GM12878 (cell line): Measurements from ENCODE around the gene CEP135. TPM values are rescaled to one million over a fixed set of nuclear protein-coding genes. Genes with fewer than 3 reads are reported as not detected.

Experiments used
- ATAC-seq: fragments of 200-7000 bp; cut with Tn5 transposase; 3 replicates; pipeline ENCODE4 v1.9.1; 2020; ENCODE audit warnings: mild to moderate bottlenecking, moderate library complexity
- BruUV-seq: library from RNA; stranded (reverse); fragments of 400-500 nt; replicated peaks from 2 replicates; lab custom pipeline; 2021; lab: Mats Ljungman, UMichigan
- CTCF ChIA-PET: fragments of 300-600 bp; sonication (Branson Sonifier 250); formaldehyde crosslinking; extraction: SDS; loops from one replicate; lab custom pipeline; 2021; ENCODE audit warnings: inconsistent platforms; lab: Yijun Ruan, JAX
- POLR2A ChIA-PET: fragments of 350-600 bp; formaldehyde crosslinking; extraction: SDS; loops from one replicate; lab custom pipeline; 2021; ENCODE audit warnings: inconsistent platforms; lab: Charles Lee
- RAD21 ChIA-PET: fragments of 300-600 bp; sonication (Branson Sonifier 250); formaldehyde crosslinking; loops from one replicate; lab custom pipeline; 2023; ENCODE audit warnings: antibody characterized with exemption; ENCODE audit not compliant: unreplicated experiment; lab: Charles Lee
- SMC1A ChIA-PET: fragments of 300-600 bp; sonication (Branson Sonifier 250); formaldehyde crosslinking; loops from one replicate; lab custom pipeline; 2023; ENCODE audit not compliant: unreplicated experiment, uncharacterized antibody; lab: Charles Lee
- DNase-seq: peaks from one replicate; pipeline ENCODE4 v3.0.0-alpha.2; 2011; ENCODE audit warnings: low read depth, low spot score
- FAIRE-seq: peaks from 3 replicates; lab custom pipeline; 2011; peaks lifted over from hg19 to GRCh38; lab: Jason Lieb, UNC
- H2AFZ ChIP-seq: 2 replicates; pipeline ENCODE4 v1.6.0; 2011; ENCODE audit warnings: low read depth, low read length, control low read depth; ENCODE audit not compliant: control insufficient read depth
- H3K27ac ChIP-seq: 2 replicates; pipeline ENCODE4 v1.5.1; 2011; ENCODE audit warnings: control low read depth; ENCODE audit not compliant: control insufficient read depth, insufficient read depth
- H3K27me3 ChIP-seq, 2 experiments: replicated peaks in 1 of 2; 2 replicates each; pipeline versions ENCODE4 v1.6.0 to v1.6.1; 2011; ENCODE audit warnings: low read length in 1 of 2; ENCODE audit not compliant: control insufficient read depth in 2 of 2, insufficient read depth in 2 of 2
- H3K36me3 ChIP-seq, 2 experiments: 2 replicates each; pipeline ENCODE4 v1.5.1; 2011; ENCODE audit warnings: low read length in 1 of 2; ENCODE audit not compliant: control insufficient read depth in 2 of 2, insufficient read depth in 2 of 2
- H3K4me1 ChIP-seq: 2 replicates; pipeline ENCODE4 v1.6.1; 2011; ENCODE audit warnings: mild to moderate bottlenecking, low read length, moderate library complexity, mixed read lengths; ENCODE audit not compliant: control insufficient read depth, insufficient read depth
- H3K4me2 ChIP-seq: 2 replicates; pipeline ENCODE4 v1.6.0; 2011; ENCODE audit warnings: control low read depth; ENCODE audit not compliant: control insufficient read depth, insufficient read depth
- H3K4me3 ChIP-seq: fragments of 200-600 bp; sonication (generic); 2 replicates; pipeline ENCODE4 v1.5.1; 2016
- H3K79me2 ChIP-seq: 2 replicates; pipeline ENCODE4 v1.6.0; 2011; ENCODE audit warnings: low read length; ENCODE audit not compliant: control insufficient read depth, insufficient read depth
- H3K9ac ChIP-seq: 2 replicates; pipeline ENCODE4 v1.8.0; 2011; ENCODE audit warnings: low read length, control low read depth, mixed read lengths; ENCODE audit not compliant: control insufficient read depth, insufficient read depth
- H3K9me3 ChIP-seq: replicated peaks from 3 replicates; pipeline ENCODE4 v1.5.1; 2011; ENCODE audit warnings: mild to moderate bottlenecking, low read length; ENCODE audit not compliant: control insufficient read depth, insufficient read depth
- H4K20me1 ChIP-seq: 2 replicates; pipeline ENCODE4 v1.6.0; 2011; ENCODE audit not compliant: control insufficient read depth, insufficient read depth
- BACH1 ChIP-seq: fragments of 450-650 bp; IDR thresholded peaks from 2 replicates; pipeline ENCODE4 v1.6.1; 2017; ENCODE audit warnings: mild to moderate bottlenecking, borderline replicate concordance
- BCL11A ChIP-seq: IDR thresholded peaks from 2 replicates; pipeline ENCODE4 v1.6.1; 2011; ENCODE audit warnings: low read depth, low read length
- BRCA1 ChIP-seq: IDR thresholded peaks from 2 replicates; pipeline ENCODE4 v1.6.1; 2011; ENCODE audit warnings: low read depth, low read length, improper control_type of control experiment
- EED ChIP-seq: sonication (generic); IDR thresholded peaks from 2 replicates; pipeline ENCODE4 v1.6.1; 2016; ENCODE audit warnings: antibody characterized with exemption, low read depth
- ESRRA ChIP-seq: IDR thresholded peaks from 2 replicates; pipeline ENCODE4 v1.6.1; 2012; ENCODE audit warnings: mild to moderate bottlenecking, low read length, improper control_type of control experiment
- FOS ChIP-seq: IDR thresholded peaks from 3 replicates; pipeline ENCODE4 v1.6.1; 2011; ENCODE audit warnings: borderline replicate concordance; ENCODE audit not compliant: insufficient read length; ENCODE audit errors: extremely low read depth
- KLF5 ChIP-seq: fragments of 450-650 bp; IDR thresholded peaks from 2 replicates; pipeline ENCODE4 v1.6.1; 2014; ENCODE audit warnings: mild to moderate bottlenecking; ENCODE audit not compliant: partially characterized antibody
- MTA3 ChIP-seq: IDR thresholded peaks from 2 replicates; pipeline ENCODE4 v1.6.1; 2012; ENCODE audit warnings: low read length, inconsistent platforms, borderline replicate concordance
- POLR2AphosphoS2 ChIP-seq: IDR thresholded peaks from 2 replicates; pipeline ENCODE4 v1.6.1; 2011; ENCODE audit warnings: low read depth, mild to moderate bottlenecking, low read length, improper control_type of control experiment, moderate library complexity
- RFX5 ChIP-seq: IDR thresholded peaks from 2 replicates; pipeline ENCODE4 v1.6.1; 2011; ENCODE audit warnings: low read depth, low read length, improper control_type of control experiment
- SREBF1 ChIP-seq: IDR thresholded peaks from 2 replicates; pipeline ENCODE4 v1.6.1; 2012; ENCODE audit warnings: mild to moderate bottlenecking, low read length
- WGBS: methylation state at CpG from one replicate; pipeline ENCODE4 v1.1.6; 2016; ENCODE audit warnings: low lambda C conversion rate; ENCODE audit not compliant: insufficient replicate concordance, insufficient coverage; ENCODE audit errors: missing lambda C conversion rate; 5-methylcytosine and 5-hydroxymethylcytosine counted together
- in situ Hi-C: fragments of 300-500 bp; cut with MboI; formaldehyde crosslinking; loops from 9 replicates; pipeline ENCODE4 v1.14.3; 2018; ENCODE audit warnings: mixed read lengths
- intact Hi-C: fragments of 100-400 bp; cut with micrococcal nuclease; formaldehyde crosslinking; loops from one replicate; pipeline ENCODE4 v1.14.2; 2022; ENCODE audit not compliant: unreplicated experiment
- polyA plus RNA-seq, 11 experiments: library from polyadenylated mRNA; depleted of rRNA in 4 of 11; unstranded in 6 of 11; stranded (reverse) in 5 of 11; fragments of >200 nt; fragmentation: Nextera tagmentation in 4 of 11; fragmentation: Illumina TruSeq in 1 of 11; extraction: Ambion mirVana in 4 of 11; extraction: Trizol in 1 of 11; gene quantifications; 1 replicate in 1 of 11; 2 replicates in 10 of 11; pipeline versions ENCODE4 v1.2.1 to v1.2.3, GENCODE V29; 2011 to 2016; ENCODE audit warnings: inconsistent platforms in 2 of 11, missing spikeins in 2 of 11, low read depth in 1 of 11
- total RNA-seq, 4 experiments: library from RNA; depleted of rRNA in 3 of 4; stranded (reverse); fragments of >200 nt in 3 of 4; fragmentation: Illumina TruSeq in 1 of 4; extraction: Trizol in 1 of 4; gene quantifications; 2 replicates each; pipeline versions ENCODE4 v1.2.1 to v1.2.3, GENCODE V29; 2013 to 2021
- TF ChIP-seq, protein P1 (sequence below): fragments of 450-650 bp; IDR thresholded peaks from 2 replicates; pipeline ENCODE4 v1.6.1; 2016; ENCODE audit warnings: mild to moderate bottlenecking
- TF ChIP-seq, protein P2 (sequence below): fragments of 450-650 bp; IDR thresholded peaks from 2 replicates; pipeline ENCODE4 v1.6.1; 2017; ENCODE audit warnings: borderline replicate concordance
- TF ChIP-seq, protein P3 (sequence below): fragments of 450-650 bp; IDR thresholded peaks from 2 replicates; pipeline ENCODE4 v1.6.1; 2017; ENCODE audit warnings: mild to moderate bottlenecking
- TF ChIP-seq, protein P4 (sequence below), 3 experiments: IDR thresholded peaks in 2 of 3; conservative IDR thresholded peaks in 1 of 3; 2 replicates each; pipeline ENCODE4 v1.5.1; 2011; ENCODE audit warnings: low read depth in 3 of 3, low read length in 3 of 3, mild to moderate bottlenecking in 3 of 3, control low read depth in 2 of 3, moderate library complexity in 2 of 3, inconsistent platforms in 1 of 3, mixed read lengths in 1 of 3; ENCODE audit not compliant: control insufficient read depth in 2 of 3, insufficient read depth in 1 of 3; ENCODE audit errors: extremely low read depth in 1 of 3

The CEP135 gene
- total and polyA plus RNA-seq, 10 of the 15 experiments (the other 5 are each of a cell fraction or from before 2014, with no cell fraction given), result 2.9 to 13.6 (median 10.1) TPM

DNA sequence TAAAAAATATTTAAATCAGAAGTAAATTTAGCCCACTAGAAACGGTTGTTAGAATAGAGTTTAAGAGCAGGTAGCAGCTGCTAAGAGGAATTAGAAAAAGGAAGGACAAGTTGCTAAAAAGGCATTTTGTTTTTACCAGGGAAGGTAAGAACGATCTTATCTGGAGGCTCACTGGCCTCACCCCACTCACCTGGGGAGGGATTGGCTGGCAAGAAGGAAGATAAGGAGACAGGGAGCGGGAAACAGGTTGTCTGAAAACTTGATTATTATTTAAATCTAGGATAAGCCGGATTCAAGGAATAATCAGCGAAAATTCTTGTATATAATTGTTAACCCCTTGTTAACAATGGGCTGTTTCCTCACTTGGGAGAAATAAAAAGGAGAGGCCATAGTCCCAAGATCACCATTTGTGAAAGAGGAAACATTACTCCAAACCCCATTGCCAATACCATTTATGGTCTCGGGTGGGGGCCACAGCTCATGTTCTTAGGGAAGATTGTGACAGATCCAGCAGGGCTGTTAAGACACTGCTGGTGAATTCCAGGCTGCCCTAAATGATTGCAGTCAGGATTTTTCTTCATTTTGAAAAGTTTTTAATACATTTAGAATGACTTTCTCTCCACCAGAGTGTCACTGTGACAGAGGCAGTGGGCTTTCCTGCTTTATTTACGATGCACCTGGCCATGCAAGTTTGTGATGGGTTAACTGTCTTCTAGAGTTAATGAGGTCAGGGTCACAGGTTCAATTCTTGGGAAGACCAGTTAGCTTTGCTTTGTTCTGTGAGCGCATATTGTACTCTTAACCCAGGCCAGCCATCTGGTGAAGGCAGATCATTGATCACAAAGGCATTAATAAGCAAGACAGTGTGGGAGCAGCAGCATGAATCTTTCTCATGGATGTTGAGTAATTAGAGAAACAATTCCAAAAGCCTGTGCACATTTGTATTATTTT is 106.6 kb downstream of the CEP135 start:
- BruUV-seq, result no TSS peak
- peaks cover 0 to 2% of the 10 kb centered on the region in 2 experiments; a peak in 1 of 4 replicates for H3K27me3 ChIP-seq
- ChIA-PET CTCF (interaction anchor here (0.9 kb wide), 1 partner anchor 50 kb away, joined by 3 read pairs; no protein-coding TSS in a partner anchor), SMC1A (no interaction called here), RAD21 (interaction anchor here (1.4 kb wide), 1 partner anchor 106 kb away, joined by 4 read pairs; the partner anchor contains the start of gene CEP135), POLR2A (no interaction called here)
- intact Hi-C loops, result no loop called here
- H3K9ac ChIP-seq, result no peak overlapping the region
- no peak for ATAC-seq
- H4K20me1 ChIP-seq, result no peaks in the 10 kb centered on the region
- no peak overlapping the region for H2AFZ ChIP-seq
- WGBS, result 64% methylated on average over 8 of the region's 8 CpGs
- H3K36me3 ChIP-seq, result no peaks in the 10 kb centered on the region
- in situ Hi-C loops, result no loop called here
- no peaks in the 10 kb centered on the region for H3K4me1 ChIP-seq
- H3K27ac ChIP-seq, result no peak overlapping the region
- H3K9me3 ChIP-seq, result no peaks in the 10 kb centered on the region
- H3K79me2 ChIP-seq, result no peaks in the 10 kb centered on the region
- no peak for DNase-seq
- no peak overlapping the region for H3K4me3 ChIP-seq
- FAIRE-seq, result no peak
- H3K4me2 ChIP-seq, result no peak overlapping the region
- TF ChIP-seq, protein P1, sequence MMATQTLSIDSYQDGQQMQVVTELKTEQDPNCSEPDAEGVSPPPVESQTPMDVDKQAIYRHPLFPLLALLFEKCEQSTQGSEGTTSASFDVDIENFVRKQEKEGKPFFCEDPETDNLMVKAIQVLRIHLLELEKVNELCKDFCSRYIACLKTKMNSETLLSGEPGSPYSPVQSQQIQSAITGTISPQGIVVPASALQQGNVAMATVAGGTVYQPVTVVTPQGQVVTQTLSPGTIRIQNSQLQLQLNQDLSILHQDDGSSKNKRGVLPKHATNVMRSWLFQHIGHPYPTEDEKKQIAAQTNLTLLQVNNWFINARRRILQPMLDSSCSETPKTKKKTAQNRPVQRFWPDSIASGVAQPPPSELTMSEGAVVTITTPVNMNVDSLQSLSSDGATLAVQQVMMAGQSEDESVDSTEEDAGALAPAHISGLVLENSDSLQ, result no peak
- no peak for TF ChIP-seq FOS
- TF ChIP-seq BCL11A, result no peak
- no peak for TF ChIP-seq SREBF1
- TF ChIP-seq, protein P2, sequence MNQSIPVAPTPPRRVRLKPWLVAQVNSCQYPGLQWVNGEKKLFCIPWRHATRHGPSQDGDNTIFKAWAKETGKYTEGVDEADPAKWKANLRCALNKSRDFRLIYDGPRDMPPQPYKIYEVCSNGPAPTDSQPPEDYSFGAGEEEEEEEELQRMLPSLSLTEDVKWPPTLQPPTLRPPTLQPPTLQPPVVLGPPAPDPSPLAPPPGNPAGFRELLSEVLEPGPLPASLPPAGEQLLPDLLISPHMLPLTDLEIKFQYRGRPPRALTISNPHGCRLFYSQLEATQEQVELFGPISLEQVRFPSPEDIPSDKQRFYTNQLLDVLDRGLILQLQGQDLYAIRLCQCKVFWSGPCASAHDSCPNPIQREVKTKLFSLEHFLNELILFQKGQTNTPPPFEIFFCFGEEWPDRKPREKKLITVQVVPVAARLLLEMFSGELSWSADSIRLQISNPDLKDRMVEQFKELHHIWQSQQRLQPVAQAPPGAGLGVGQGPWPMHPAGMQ, result no peak
- TF ChIP-seq POLR2AphosphoS2, result no peak
- TF ChIP-seq, protein P3, sequence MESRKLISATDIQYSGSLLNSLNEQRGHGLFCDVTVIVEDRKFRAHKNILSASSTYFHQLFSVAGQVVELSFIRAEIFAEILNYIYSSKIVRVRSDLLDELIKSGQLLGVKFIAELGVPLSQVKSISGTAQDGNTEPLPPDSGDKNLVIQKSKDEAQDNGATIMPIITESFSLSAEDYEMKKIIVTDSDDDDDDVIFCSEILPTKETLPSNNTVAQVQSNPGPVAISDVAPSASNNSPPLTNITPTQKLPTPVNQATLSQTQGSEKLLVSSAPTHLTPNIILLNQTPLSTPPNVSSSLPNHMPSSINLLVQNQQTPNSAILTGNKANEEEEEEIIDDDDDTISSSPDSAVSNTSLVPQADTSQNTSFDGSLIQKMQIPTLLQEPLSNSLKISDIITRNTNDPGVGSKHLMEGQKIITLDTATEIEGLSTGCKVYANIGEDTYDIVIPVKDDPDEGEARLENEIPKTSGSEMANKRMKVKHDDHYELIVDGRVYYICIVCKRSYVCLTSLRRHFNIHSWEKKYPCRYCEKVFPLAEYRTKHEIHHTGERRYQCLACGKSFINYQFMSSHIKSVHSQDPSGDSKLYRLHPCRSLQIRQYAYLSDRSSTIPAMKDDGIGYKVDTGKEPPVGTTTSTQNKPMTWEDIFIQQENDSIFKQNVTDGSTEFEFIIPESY, result no peak
- TF ChIP-seq EED, result no peak
- TF ChIP-seq, protein P4, sequence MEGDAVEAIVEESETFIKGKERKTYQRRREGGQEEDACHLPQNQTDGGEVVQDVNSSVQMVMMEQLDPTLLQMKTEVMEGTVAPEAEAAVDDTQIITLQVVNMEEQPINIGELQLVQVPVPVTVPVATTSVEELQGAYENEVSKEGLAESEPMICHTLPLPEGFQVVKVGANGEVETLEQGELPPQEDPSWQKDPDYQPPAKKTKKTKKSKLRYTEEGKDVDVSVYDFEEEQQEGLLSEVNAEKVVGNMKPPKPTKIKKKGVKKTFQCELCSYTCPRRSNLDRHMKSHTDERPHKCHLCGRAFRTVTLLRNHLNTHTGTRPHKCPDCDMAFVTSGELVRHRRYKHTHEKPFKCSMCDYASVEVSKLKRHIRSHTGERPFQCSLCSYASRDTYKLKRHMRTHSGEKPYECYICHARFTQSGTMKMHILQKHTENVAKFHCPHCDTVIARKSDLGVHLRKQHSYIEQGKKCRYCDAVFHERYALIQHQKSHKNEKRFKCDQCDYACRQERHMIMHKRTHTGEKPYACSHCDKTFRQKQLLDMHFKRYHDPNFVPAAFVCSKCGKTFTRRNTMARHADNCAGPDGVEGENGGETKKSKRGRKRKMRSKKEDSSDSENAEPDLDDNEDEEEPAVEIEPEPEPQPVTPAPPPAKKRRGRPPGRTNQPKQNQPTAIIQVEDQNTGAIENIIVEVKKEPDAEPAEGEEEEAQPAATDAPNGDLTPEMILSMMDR (IDR thresholded peaks at IDR 0.05 in 2 of 3, conservative IDR thresholded peaks at IDR 0.05 in 1 of 3; ENCODE audit: control insufficient read depth in 2 of 3, extremely low read depth in 1 of 3, insufficient read depth in 1 of 3, low read depth in 3 of 3, low read length in 3 of 3), result no peak
- TF ChIP-seq ESRRA, result no peak
- TF ChIP-seq BRCA1, result no peak
- no peak for TF ChIP-seq BACH1
- TF ChIP-seq KLF5, result no peak
- TF ChIP-seq RFX5, result no peak
- no peak for TF ChIP-seq MTA3
